ENCODE measurements around the gene NPRL2.

The NPRL2 gene

DNA sequence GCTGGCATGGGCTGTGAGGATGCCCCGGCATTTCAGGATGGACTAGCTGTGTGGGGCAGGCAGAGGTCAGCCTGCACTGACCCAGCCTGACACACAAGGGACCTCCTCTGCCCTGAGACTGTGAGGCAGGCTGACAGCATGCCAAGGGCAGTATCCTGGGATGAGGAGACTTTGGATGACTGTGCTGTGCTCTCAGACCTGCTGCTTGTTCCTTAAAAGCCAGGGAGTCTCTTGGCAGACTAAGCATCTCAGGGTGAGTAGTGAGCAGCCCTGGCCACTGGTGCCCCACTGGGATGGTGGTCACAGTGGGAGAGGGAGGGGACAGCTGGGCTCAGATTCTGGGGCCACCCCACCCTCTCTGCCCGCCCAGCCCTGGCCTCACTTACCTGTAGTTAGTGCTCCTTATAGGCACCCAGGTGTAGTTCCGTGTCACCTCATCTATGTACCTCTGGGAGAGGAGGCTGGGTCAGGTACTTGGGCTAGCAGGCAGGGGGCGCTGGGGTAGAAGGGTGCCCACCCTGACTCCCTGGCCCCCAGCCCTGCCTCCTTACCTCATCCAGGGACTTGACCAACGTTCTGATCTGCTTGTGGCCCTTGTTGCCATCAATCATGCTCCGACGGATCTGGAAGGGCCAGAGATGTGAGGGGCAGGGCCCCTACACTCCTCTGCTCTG, 24.8 kb upstream of the NPRL2 start:
- no peak overlapping the region for H3K4me3 ChIP-seq (ENCODE audit: low read length)
- no peaks in the 10 kb centered on the region for H3K36me3 ChIP-seq (ENCODE audit: control insufficient read depth, insufficient read depth, low read length)
- H3K4me1 ChIP-seq (ENCODE audit: control insufficient read depth, low read depth, low read length) = peaks cover 3% of the 10 kb centered on the region

DNA sequence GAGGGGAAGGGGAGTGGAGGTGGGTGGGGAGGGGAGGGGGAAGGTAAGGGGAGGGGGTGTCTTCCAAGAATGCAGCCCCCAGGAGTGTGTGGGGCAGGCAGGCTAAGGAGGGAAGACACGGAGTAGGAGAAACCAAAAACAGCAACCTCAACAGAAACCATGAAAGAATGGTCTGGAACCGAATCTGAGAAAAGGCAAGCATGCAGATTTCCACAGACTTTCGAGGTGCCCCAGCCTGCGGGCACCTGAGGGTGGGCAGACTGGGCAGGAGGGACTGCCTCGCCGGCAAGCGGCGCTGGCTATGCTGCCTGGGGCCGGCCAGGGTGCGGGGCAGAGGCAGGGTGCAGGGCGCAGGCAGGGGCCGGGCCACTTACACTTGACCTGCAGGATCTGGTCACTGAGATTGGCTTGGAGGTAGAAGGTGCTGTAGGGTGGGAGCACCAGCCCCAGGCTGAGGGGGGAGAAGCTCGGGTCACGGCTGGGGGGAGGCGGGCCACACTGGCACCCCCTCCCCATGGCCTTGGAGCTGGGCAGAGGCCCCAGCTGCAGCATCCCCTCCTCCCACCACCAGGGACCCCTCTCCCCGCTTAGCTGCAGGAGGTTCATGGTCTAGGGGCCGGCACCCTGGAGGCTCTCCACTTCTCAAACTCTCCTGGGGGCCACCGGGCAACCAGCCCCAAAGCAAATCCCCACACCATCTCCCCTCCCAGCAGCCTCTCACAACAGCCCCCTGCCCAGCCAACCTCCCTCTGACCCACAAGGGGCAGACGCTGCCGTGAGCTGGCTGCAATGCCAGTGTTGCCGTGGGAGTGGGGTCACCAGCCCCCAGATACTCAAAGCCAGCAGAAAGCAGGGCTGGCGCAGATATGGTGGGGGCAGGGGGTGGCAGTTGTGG, 24.0 kb upstream of the NPRL2 start:
- no peak overlapping the region for H3K4me3 ChIP-seq (ENCODE audit: low read length)
- no peaks in the 10 kb centered on the region for H3K36me3 ChIP-seq (ENCODE audit: control insufficient read depth, insufficient read depth, low read length)
- no peaks in the 10 kb centered on the region for H3K79me1 ChIP-seq (ENCODE audit: low read length)
- no peak overlapping the region for H4K8ac ChIP-seq (ENCODE audit: low read depth, low read length)
- H3K4ac ChIP-seq (ENCODE audit: low read depth, low read length) = no peak overlapping the region
- peak overlapping the region; percentile 73 for H3K56ac ChIP-seq (ENCODE audit: low read length)
- H3K18ac ChIP-seq (ENCODE audit: low read length) = peak overlapping the region; percentile 3
- H3K27me3 ChIP-seq (ENCODE audit: insufficient read depth, low read length, poor library complexity) = no peaks in the 10 kb centered on the region
- WGBS (ENCODE audit: extremely low coverage, insufficient coverage, low lambda C conversion rate) = no CpG with 5 or more reads among the region's 22 CpGs
- H2BK5ac ChIP-seq (ENCODE audit: low read length) = no peak overlapping the region
- no peak for DNase-seq
- peaks cover 3% of the 10 kb centered on the region for H3K4me1 ChIP-seq (ENCODE audit: control insufficient read depth, low read depth, low read length)
- H3K9ac ChIP-seq (ENCODE audit: low read length) = no peak overlapping the region
- H3K23ac ChIP-seq (ENCODE audit: low read length) = peak overlapping the region; percentile 16
- H2AK5ac ChIP-seq (ENCODE audit: low read length) = no peak overlapping the region
- no peak overlapping the region for H2BK120ac ChIP-seq (ENCODE audit: low read depth, low read length)
- no peaks in the 10 kb centered on the region for H3K79me2 ChIP-seq (ENCODE audit: control insufficient read depth, insufficient read depth, low read length)
- no peak overlapping the region for H3K27ac ChIP-seq (ENCODE audit: low read depth, low read length)
- H3K4me2 ChIP-seq (ENCODE audit: low read length) = no peak overlapping the region
- H2BK15ac ChIP-seq (replicated peaks; ENCODE audit: low read depth) = no peak overlapping the region
- H4K5ac ChIP-seq (ENCODE audit: low read length) = no peak overlapping the region

More for the DNA sequence above, 24.8 kb upstream of the NPRL2 start:
- no peak overlapping the region for H3K18ac ChIP-seq (ENCODE audit: low read length)
- H3K79me2 ChIP-seq (ENCODE audit: control insufficient read depth, insufficient read depth, low read length) = no peaks in the 10 kb centered on the region
- no peak overlapping the region for H3K27ac ChIP-seq (ENCODE audit: low read depth, low read length)
- no peak overlapping the region for H4K5ac ChIP-seq (ENCODE audit: low read length)
- no peaks in the 10 kb centered on the region for H3K79me1 ChIP-seq (ENCODE audit: low read length)
- no peak overlapping the region for H3K56ac ChIP-seq (ENCODE audit: low read length)
- H3K27me3 ChIP-seq (ENCODE audit: insufficient read depth, low read length, poor library complexity) = no peaks in the 10 kb centered on the region
- no peak overlapping the region for H3K4me2 ChIP-seq (ENCODE audit: low read length)
- no peak for DNase-seq
- no CpG with 5 or more reads among the region's 7 CpGs for WGBS (ENCODE audit: extremely low coverage, insufficient coverage, low lambda C conversion rate)
- no peak overlapping the region for H4K8ac ChIP-seq (ENCODE audit: low read depth, low read length)
- no peak overlapping the region for H2BK120ac ChIP-seq (ENCODE audit: low read depth, low read length)
- peak overlapping the region; percentile 16 for H3K23ac ChIP-seq (ENCODE audit: low read length)
- no peak overlapping the region for H2AK5ac ChIP-seq (ENCODE audit: low read length)
- no peak overlapping the region for H3K4ac ChIP-seq (ENCODE audit: low read depth, low read length)
- no peak overlapping the region for H2BK5ac ChIP-seq (ENCODE audit: low read length)
- no peak overlapping the region for H2BK15ac ChIP-seq (replicated peaks; ENCODE audit: low read depth)
- no peak overlapping the region for H3K9ac ChIP-seq (ENCODE audit: low read length)

DNA sequence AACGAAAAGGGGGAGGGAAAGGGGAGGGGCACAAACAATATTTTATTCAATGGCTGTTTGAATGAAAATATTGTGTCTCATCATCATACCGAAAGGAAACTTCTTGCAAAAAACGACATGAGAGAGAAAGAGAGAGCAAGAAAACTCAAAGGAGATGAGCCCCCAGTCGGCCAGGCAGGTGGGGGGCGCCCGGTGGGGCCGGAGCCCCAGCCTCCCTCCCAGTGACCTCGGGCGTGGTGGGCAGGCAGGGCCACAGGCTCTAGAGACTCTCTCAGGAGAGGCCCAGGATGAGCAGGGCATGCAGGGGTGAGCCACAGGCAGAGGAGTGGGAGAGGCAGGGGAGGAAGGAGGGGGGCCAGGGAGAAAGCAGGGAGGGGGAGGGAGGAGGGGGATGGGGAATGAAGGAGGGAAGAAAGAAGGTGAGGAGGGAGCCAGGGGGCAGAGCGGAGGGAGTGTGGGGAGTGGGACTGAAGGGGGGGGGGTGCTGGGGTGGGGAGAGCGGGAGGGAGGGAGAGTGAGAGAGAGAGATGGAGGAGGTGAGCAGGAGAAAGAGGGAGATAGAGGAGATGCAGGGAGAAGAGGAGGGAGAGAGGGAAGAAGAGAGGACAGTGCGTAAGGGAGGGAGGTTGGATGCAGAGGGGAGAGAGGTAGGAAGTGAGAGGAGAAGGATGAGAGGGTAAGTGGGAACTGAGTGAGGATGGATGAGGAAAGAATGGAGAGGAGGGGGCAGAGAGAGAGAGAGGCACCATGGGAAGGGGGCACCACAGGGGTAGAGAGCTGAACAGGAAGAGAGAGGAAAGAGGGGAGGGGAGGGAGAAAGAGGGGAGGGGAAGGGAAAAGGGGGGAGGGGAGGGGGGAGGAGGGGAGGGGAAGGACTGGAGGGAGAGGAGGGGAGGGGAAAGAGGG, 22.8 kb upstream of the NPRL2 start:
- H3K4me3 ChIP-seq (ENCODE audit: low read length) = no peak overlapping the region
- H2BK15ac ChIP-seq (replicated peaks; ENCODE audit: low read depth) = no peak overlapping the region
- H3K4ac ChIP-seq (ENCODE audit: low read depth, low read length) = no peak overlapping the region
- H3K18ac ChIP-seq (ENCODE audit: low read length) = no peak overlapping the region
- DNase-seq = peak; percentile 61
- no peak overlapping the region for H3K9ac ChIP-seq (ENCODE audit: low read length)
- no peak overlapping the region for H3K4me2 ChIP-seq (ENCODE audit: low read length)
- no peak overlapping the region for H4K5ac ChIP-seq (ENCODE audit: low read length)
- H3K79me2 ChIP-seq (ENCODE audit: control insufficient read depth, insufficient read depth, low read length) = no peaks in the 10 kb centered on the region
- H2BK120ac ChIP-seq (ENCODE audit: low read depth, low read length) = no peak overlapping the region
- no peaks in the 10 kb centered on the region for H3K79me1 ChIP-seq (ENCODE audit: low read length)
- H2BK5ac ChIP-seq (ENCODE audit: low read length) = peak overlapping the region; percentile 40
- H3K27me3 ChIP-seq (ENCODE audit: insufficient read depth, low read length, poor library complexity) = no peaks in the 10 kb centered on the region
- no peak overlapping the region for H2AK5ac ChIP-seq (ENCODE audit: low read length)
- no CpG with 5 or more reads among the region's 12 CpGs for WGBS (ENCODE audit: extremely low coverage, insufficient coverage, low lambda C conversion rate)
- H3K56ac ChIP-seq (ENCODE audit: low read length) = peak overlapping the region; percentile 79
- H3K27ac ChIP-seq (ENCODE audit: low read depth, low read length) = no peak overlapping the region
- no peak overlapping the region for H3K23ac ChIP-seq (ENCODE audit: low read length)
- no peak overlapping the region for H4K8ac ChIP-seq (ENCODE audit: low read depth, low read length)
- H3K4me1 ChIP-seq (ENCODE audit: control insufficient read depth, low read depth, low read length) = peaks cover 3% of the 10 kb centered on the region
- H3K36me3 ChIP-seq (ENCODE audit: control insufficient read depth, insufficient read depth, low read length) = no peaks in the 10 kb centered on the region

DNA sequence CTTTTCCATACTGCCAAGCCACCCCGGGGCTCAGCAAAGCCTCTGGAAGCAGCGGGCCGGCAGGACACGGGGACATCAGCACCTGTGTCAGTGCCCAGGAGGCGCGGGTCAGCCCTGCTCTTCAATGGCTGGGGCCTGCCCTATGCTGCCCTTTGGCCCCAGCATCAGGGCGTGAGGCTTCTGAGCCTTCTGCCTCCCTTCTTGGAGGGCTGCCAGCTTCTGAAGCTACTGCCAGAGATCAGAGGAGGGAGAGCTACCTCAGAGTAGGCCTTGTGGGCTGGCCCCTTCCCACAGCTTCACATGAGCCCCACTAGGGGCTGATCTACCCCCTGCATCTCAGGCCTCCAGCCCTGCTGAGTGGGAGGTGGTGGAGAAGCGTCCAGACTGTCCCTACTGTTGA, 21.8 kb upstream of the NPRL2 start:
- no peak overlapping the region for H3K4me3 ChIP-seq (ENCODE audit: low read length)
- H4K8ac ChIP-seq (ENCODE audit: low read depth, low read length) = no peak overlapping the region
- H3K9ac ChIP-seq (ENCODE audit: low read length) = no peak overlapping the region
- H3K18ac ChIP-seq (ENCODE audit: low read length) = no peak overlapping the region
- H3K27me3 ChIP-seq (ENCODE audit: insufficient read depth, low read length, poor library complexity) = no peaks in the 10 kb centered on the region
- H2AK5ac ChIP-seq (ENCODE audit: low read length) = no peak overlapping the region
- H3K4me2 ChIP-seq (ENCODE audit: low read length) = no peak overlapping the region
- no peak overlapping the region for H3K27ac ChIP-seq (ENCODE audit: low read depth, low read length)
- no peak overlapping the region for H4K5ac ChIP-seq (ENCODE audit: low read length)
- H3K56ac ChIP-seq (ENCODE audit: low read length) = no peak overlapping the region
- no peaks in the 10 kb centered on the region for H3K79me1 ChIP-seq (ENCODE audit: low read length)
- H2BK120ac ChIP-seq (ENCODE audit: low read depth, low read length) = no peak overlapping the region
- DNase-seq = no peak
- no peak overlapping the region for H2BK15ac ChIP-seq (replicated peaks; ENCODE audit: low read depth)
- no peaks in the 10 kb centered on the region for H3K36me3 ChIP-seq (ENCODE audit: control insufficient read depth, insufficient read depth, low read length)
- H3K4me1 ChIP-seq (ENCODE audit: control insufficient read depth, low read depth, low read length) = peaks cover 3% of the 10 kb centered on the region
- no peak overlapping the region for H3K23ac ChIP-seq (ENCODE audit: low read length)
- no CpG with 5 or more reads among the region's 8 CpGs for WGBS (ENCODE audit: extremely low coverage, insufficient coverage, low lambda C conversion rate)
- H2BK5ac ChIP-seq (ENCODE audit: low read length) = no peak overlapping the region
- no peaks in the 10 kb centered on the region for H3K79me2 ChIP-seq (ENCODE audit: control insufficient read depth, insufficient read depth, low read length)
- no peak overlapping the region for H3K4ac ChIP-seq (ENCODE audit: low read depth, low read length)

DNA sequence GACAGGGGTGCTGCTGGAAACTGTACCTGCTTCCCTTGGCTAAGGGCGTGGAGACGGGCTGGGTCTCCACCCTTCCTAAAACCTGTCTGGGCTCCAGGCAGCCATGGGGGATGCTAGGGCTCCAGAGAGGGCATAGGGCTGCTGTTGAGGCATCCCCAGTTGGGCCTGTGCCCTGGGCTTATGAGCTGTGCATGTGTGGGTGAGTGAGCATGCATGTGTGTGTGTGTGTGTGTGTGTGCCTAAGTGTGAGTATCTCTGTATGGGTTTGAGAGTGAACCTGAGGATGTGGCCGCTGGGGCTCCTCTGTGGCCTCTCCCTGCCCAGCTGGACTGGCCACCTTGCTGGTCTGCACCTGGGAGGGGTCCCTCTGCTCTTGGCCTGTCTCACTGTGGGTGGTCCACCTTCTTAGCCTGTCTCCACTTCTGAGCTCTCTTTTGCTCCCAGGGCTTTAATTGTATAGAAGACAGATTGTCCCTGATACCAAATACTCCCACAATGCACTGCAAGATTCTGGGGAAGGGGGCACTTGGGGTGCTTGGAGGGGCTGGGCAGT, 20.6 kb upstream of the NPRL2 start:
- Histone ChIP-seq H3K79me2 (ENCODE audit: control insufficient read depth, insufficient read depth, low read length) (no peaks in the 10 kb centered on the region), H3K4me3 (ENCODE audit: low read length) (no peak overlapping the region), H3K4ac (ENCODE audit: low read depth, low read length) (no peak overlapping the region), H3K79me1 (ENCODE audit: low read length) (no peaks in the 10 kb centered on the region), H3K56ac (ENCODE audit: low read length) (peak overlapping the region; percentile 12), H3K9ac (ENCODE audit: low read length) (peak overlapping the region; percentile 20), H3K27ac (ENCODE audit: low read depth, low read length) (no peak overlapping the region), H3K4me2 (ENCODE audit: low read length) (no peak overlapping the region), H3K18ac (ENCODE audit: low read length) (no peak overlapping the region), H3K36me3 (ENCODE audit: control insufficient read depth, insufficient read depth, low read length) (no peaks in the 10 kb centered on the region), H4K8ac (ENCODE audit: low read depth, low read length) (no peak overlapping the region), H2BK120ac (ENCODE audit: low read depth, low read length) (no peak overlapping the region), H2BK15ac (replicated peaks; ENCODE audit: low read depth) (no peak overlapping the region), H3K23ac (ENCODE audit: low read length) (no peak overlapping the region), H3K4me1 (ENCODE audit: control insufficient read depth, low read depth, low read length) (peaks cover 3% of the 10 kb centered on the region), H4K5ac (ENCODE audit: low read length) (no peak overlapping the region), H2BK5ac (ENCODE audit: low read length) (no peak overlapping the region), H2AK5ac (ENCODE audit: low read length) (no peak overlapping the region), H3K27me3 (ENCODE audit: insufficient read depth, low read length, poor library complexity) (no peaks in the 10 kb centered on the region)
- DNase-seq = no peak
- WGBS (ENCODE audit: extremely low coverage, insufficient coverage, low lambda C conversion rate) = no CpG with 5 or more reads among the region's 3 CpGs

Measured in mesendoderm (in vitro differentiated cells).